Measurements from ENCODE around the gene GPR158. TPM values are rescaled to one million over a fixed set of nuclear protein-coding genes. Genes with fewer than 3 reads are reported as not detected.

The GPR158 gene
- total and polyA plus RNA-seq, 9 of the 15 experiments (the other 6 are each of a cell fraction or from before 2014, with no cell fraction given), result 4.0 to 7.6 (median 5.0) TPM

- TF ChIP-seq AFF4 (CRISPR knock-in tag; IDR thresholded peaks at IDR 0.05) (no peak), NFYB (IDR thresholded peaks at IDR 0.05; ENCODE audit: extremely low read depth, insufficient read length) (no peak), ZSCAN29 (IDR thresholded peaks at IDR 0.05) (no peak), KLF16 (IDR thresholded peaks at IDR 0.05) (no peak), THAP12 (CRISPR knock-in tag; IDR thresholded peaks at IDR 0.05) (no peak), E2F5 (CRISPR knock-in tag; IDR thresholded peaks at IDR 0.05) (no peak), ETV5 (CRISPR knock-in tag; IDR thresholded peaks at IDR 0.05; ENCODE audit: low read depth) (no peak), XRCC5 (IDR thresholded peaks at IDR 0.05; ENCODE audit: low read depth, low read length) (no peak), LARP7 (IDR thresholded peaks at IDR 0.05) (no peak)
Measured at GRCh38 chr10:25176421-25176968, 1.7 kb downstream of the GPR158 start (continued).
